Activated CD8-positive, alpha-beta T cell treated with anti-CD3 and anti-CD28 coated beads for 36 hours (primary cell): Measurements from ENCODE around the gene ANKRD30A. TPM values are rescaled to one million over a fixed set of nuclear protein-coding genes. Genes with fewer than 3 reads are reported as not detected.
"Not testable (repeated sequence)": the region's sequence is repeated elsewhere in the genome, so short reads cannot be mapped to it uniquely, and the experiment has no call there.

Experiments used
- ATAC-seq: fragments of 200-7000 bp; cut with Tn5 transposase; one replicate; pipeline ENCODE4 v1.10.0; 2021; ENCODE audit warnings: mild to moderate bottlenecking, moderate library complexity
- CTCF ChIA-PET: fragments of 350-600 bp; sonication (Branson Sonifier 250); formaldehyde crosslinking; loops from one replicate; lab custom pipeline; 2021; ENCODE audit warnings: antibody characterized with exemption; lab: Charles Lee
- POLR2A ChIA-PET: fragments of 350-600 bp; sonication (Branson Sonifier 250); formaldehyde crosslinking; loops from one replicate; lab custom pipeline; 2021; ENCODE audit warnings: antibody characterized with exemption; lab: Charles Lee
- DNase-seq: peaks from one replicate; pipeline ENCODE4 v3.0.0-alpha.2; 2020
- H3K27ac Mint-ChIP-seq: one replicate; pipeline ENCODE4 v1.8.0; 2021; ENCODE audit warnings: mild to moderate bottlenecking, mixed read lengths
- H3K27me3 Mint-ChIP-seq: one replicate; pipeline ENCODE4 v1.8.0; 2021; ENCODE audit warnings: mixed read lengths
- H3K36me3 Mint-ChIP-seq: one replicate; pipeline ENCODE4 v1.8.0; 2021; ENCODE audit warnings: low read depth, mixed read lengths
- H3K4me1 Mint-ChIP-seq: one replicate; pipeline ENCODE4 v1.8.0; 2021; ENCODE audit warnings: low read depth, mixed read lengths
- H3K4me3 Mint-ChIP-seq: one replicate; pipeline ENCODE4 v1.8.0; 2021; ENCODE audit warnings: mild to moderate bottlenecking, moderate library complexity, mixed read lengths
- H3K9me3 Mint-ChIP-seq: one replicate; pipeline ENCODE4 v1.8.0; 2021; ENCODE audit warnings: mixed read lengths
- CTCF ChIP-seq: fragments of 200-600 bp; IDR thresholded peaks from one replicate; pipeline ENCODE4 v1.8.0; 2022; ENCODE audit warnings: antibody characterized with exemption, mild to moderate bottlenecking
- intact Hi-C: fragments of 100-400 bp; cut with micrococcal nuclease; formaldehyde crosslinking; loops from one replicate; pipeline ENCODE4 v1.10.0; 2022
- total RNA-seq, 2 experiments: library from RNA; stranded (reverse); gene quantifications; one replicate each; pipeline ENCODE4 v1.2.3, GENCODE V29; 2021

ANKRD30A gene
- total RNA-seq, 2 experiments from 2014 or later: not detected

- DNase-seq (no peak), ATAC-seq (no peak)
- H3K36me3 Mint-ChIP-seq: no peaks in the 10 kb centered on the region
- ChIA-PET CTCF (no interaction called here), POLR2A (no interaction called here)
- no peak overlapping the region for H3K27ac Mint-ChIP-seq
- H3K4me3 Mint-ChIP-seq: no peak overlapping the region
- H3K9me3 Mint-ChIP-seq: peaks cover 10% of the 10 kb centered on the region
- H3K27me3 Mint-ChIP-seq: no peaks in the 10 kb centered on the region
- no peak for TF ChIP-seq CTCF
- intact Hi-C loops: no loop called here
- no peaks in the 10 kb centered on the region for H3K4me1 Mint-ChIP-seq
These were observed 109.3 kb downstream of the ANKRD30A start for GRCh38 chr10:37234692-37235091.

GRCh38 chr10:37236093-37236492 lies 110.7 kb downstream of the ANKRD30A start:
- Mint-ChIP-seq H3K9me3 (peaks cover 12% of the 10 kb centered on the region), H3K36me3 (no peaks in the 10 kb centered on the region), H3K27me3 (no peaks in the 10 kb centered on the region), H3K4me1 (no peaks in the 10 kb centered on the region), H3K27ac (no peak overlapping the region), H3K4me3 (no peak overlapping the region)
- DNase-seq: no peak
- POLR2A ChIA-PET: no interaction called here
- no peak for TF ChIP-seq CTCF
- CTCF ChIA-PET: no interaction called here
- intact Hi-C loops: no loop called here
- ATAC-seq: no peak

GRCh38 chr10:37240223-37240622 lies 114.8 kb downstream of the ANKRD30A start:
- Mint-ChIP-seq H3K27ac (no peak overlapping the region), H3K4me3 (no peak overlapping the region), H3K27me3 (no peaks in the 10 kb centered on the region), H3K9me3 (peaks cover 13% of the 10 kb centered on the region), H3K4me1 (no peaks in the 10 kb centered on the region), H3K36me3 (no peaks in the 10 kb centered on the region)
- ATAC-seq (no peak), DNase-seq (no peak)
- ChIA-PET POLR2A (no interaction called here), CTCF (no interaction called here)
- no peak for TF ChIP-seq CTCF
- intact Hi-C loops: no loop called here

GRCh38 chr10:37246637-37247036 lies 121.2 kb downstream of the ANKRD30A start:
- ChIA-PET CTCF (no interaction called here), POLR2A (no interaction called here)
- peaks cover 12% of the 10 kb centered on the region for H3K9me3 Mint-ChIP-seq
- TF ChIP-seq CTCF: no peak
- no peaks in the 10 kb centered on the region for H3K27me3 Mint-ChIP-seq
- H3K4me3 Mint-ChIP-seq: no peak overlapping the region
- no peaks in the 10 kb centered on the region for H3K4me1 Mint-ChIP-seq
- ATAC-seq (no peak), DNase-seq (no peak)
- intact Hi-C loops: no loop called here
- H3K27ac Mint-ChIP-seq: no peak overlapping the region
- no peaks in the 10 kb centered on the region for H3K36me3 Mint-ChIP-seq

GRCh38 chr10:37255837-37256236 lies 130.4 kb downstream of the ANKRD30A start:
- H3K27me3 Mint-ChIP-seq, H3K27ac Mint-ChIP-seq, CTCF ChIA-PET, H3K4me1 Mint-ChIP-seq, intact Hi-C loops, ATAC-seq, H3K4me3 Mint-ChIP-seq, POLR2A ChIA-PET, H3K36me3 Mint-ChIP-seq, DNase-seq: not testable (repeated sequence)
- peaks cover 11% of the 10 kb centered on the region for H3K9me3 Mint-ChIP-seq

GRCh38 chr10:37263304-37263703 lies 137.9 kb downstream of the ANKRD30A start:
- Mint-ChIP-seq H3K4me3 (no peak overlapping the region), H3K9me3 (peaks cover 8% of the 10 kb centered on the region), H3K27me3 (no peaks in the 10 kb centered on the region), H3K4me1 (no peaks in the 10 kb centered on the region), H3K36me3 (no peaks in the 10 kb centered on the region), H3K27ac (no peak overlapping the region)
- intact Hi-C loops: no loop called here
- TF ChIP-seq CTCF: no peak
- DNase-seq (no peak), ATAC-seq (no peak)
- CTCF ChIA-PET: no interaction called here
- POLR2A ChIA-PET: no interaction called here
